Caco-2 (cell line): ENCODE measurements around the gene PCNX3. TPM values are rescaled to one million over a fixed set of nuclear protein-coding genes. Genes with fewer than 3 reads are reported as not detected.
A peak's percentile ranks its signal among the peaks of the same experiment; 100 is the strongest.

ENCODE experiments used
- BruUV-seq: library from RNA; stranded (reverse); fragments of 400-500 nt; replicated peaks from 2 replicates; lab custom pipeline; 2021; lab: Mats Ljungman, UMichigan
- CTCF ChIA-PET: fragments of 300-600 bp; sonication (Branson Sonifier 250); formaldehyde crosslinking; loops from one replicate; lab custom pipeline; 2022; ENCODE audit warnings: antibody characterized with exemption; lab: Charles Lee
- POLR2A ChIA-PET: fragments of 300-600 bp; sonication (Branson Sonifier 250); formaldehyde crosslinking; loops from one replicate; lab custom pipeline; 2022; ENCODE audit warnings: antibody characterized with exemption; lab: Charles Lee
- DNase-seq, 2 experiments: peaks; one replicate each; pipeline versions ENCODE4 v3.0.0 to v3.0.0-alpha.2; 2020 to 2022
- H3K27me3 ChIP-seq: replicated peaks from 2 replicates; pipeline ENCODE4 v1.6.0; 2011; ENCODE audit warnings: low read length; ENCODE audit not compliant: control insufficient read depth, insufficient read depth
- H3K36me3 ChIP-seq: 2 replicates; pipeline ENCODE4 v1.5.1; 2011; ENCODE audit warnings: low read length; ENCODE audit not compliant: control insufficient read depth, insufficient read depth
- H3K4me1 ChIP-seq: fragments of 250-450 bp; sonication (Bioruptor Pico); 2 replicates; pipeline ENCODE4 v1.5.1; 2020; ENCODE audit warnings: mild to moderate bottlenecking
- H3K4me3 ChIP-seq: 2 replicates; pipeline ENCODE4 v1.5.1; 2011; ENCODE audit warnings: low read depth, mild to moderate bottlenecking, control low read depth, low read length
- H3K9me3 ChIP-seq: fragments of 250-450 bp; sonication (Bioruptor Pico); 2 replicates; pipeline ENCODE4 v1.5.1; 2020; ENCODE audit warnings: mild to moderate bottlenecking, moderate library complexity
- H3K27ac Mint-ChIP-seq: one replicate; pipeline ENCODE4 v1.8.0; 2022; ENCODE audit warnings: mixed read lengths; ENCODE audit not compliant: unreplicated experiment
- H3K27me3 Mint-ChIP-seq: one replicate; pipeline ENCODE4 v1.8.0; 2022; ENCODE audit warnings: mixed read lengths; ENCODE audit not compliant: insufficient read depth, unreplicated experiment
- H3K36me3 Mint-ChIP-seq: one replicate; pipeline ENCODE4 v1.8.0; 2022; ENCODE audit warnings: mild to moderate bottlenecking, mixed read lengths; ENCODE audit not compliant: insufficient read depth, unreplicated experiment
- H3K4me1 Mint-ChIP-seq: one replicate; pipeline ENCODE4 v1.8.0; 2022; ENCODE audit warnings: low read depth, mixed read lengths; ENCODE audit not compliant: unreplicated experiment
- H3K4me3 Mint-ChIP-seq: one replicate; pipeline ENCODE4 v1.8.0; 2022; ENCODE audit warnings: mild to moderate bottlenecking, moderate library complexity, mixed read lengths; ENCODE audit not compliant: unreplicated experiment
- H3K9me3 Mint-ChIP-seq: one replicate; pipeline ENCODE4 v1.8.0; 2022; ENCODE audit warnings: mixed read lengths; ENCODE audit not compliant: unreplicated experiment
- intact Hi-C: fragments of 100-400 bp; cut with micrococcal nuclease; formaldehyde crosslinking; loops from one replicate; pipeline ENCODE4 v1.10.0; 2022; ENCODE audit not compliant: unreplicated experiment
- total RNA-seq: library from RNA; stranded (reverse); gene quantifications from 2 replicates; pipeline ENCODE4 v1.2.3, GENCODE V29; 2022
- TF ChIP-seq, protein P1 (sequence below), 2 experiments: fragments of 200-600 bp in 1 of 2; IDR thresholded peaks; 1 replicate in 1 of 2; 2 replicates in 1 of 2; pipeline versions ENCODE4 v1.5.1 to v1.8.0; 2011 to 2022; ENCODE audit warnings: antibody characterized with exemption in 1 of 2, control low read depth in 1 of 2, inconsistent platforms in 1 of 2, low read depth in 1 of 2, low read length in 1 of 2, mild to moderate bottlenecking in 1 of 2, moderate library complexity in 1 of 2; ENCODE audit not compliant: insufficient read depth in 1 of 2, severe bottlenecking in 1 of 2, unreplicated experiment in 1 of 2

Gene PCNX3
- total RNA-seq, 1 experiment from 2014 or later, result 52.7 TPM

DNA sequence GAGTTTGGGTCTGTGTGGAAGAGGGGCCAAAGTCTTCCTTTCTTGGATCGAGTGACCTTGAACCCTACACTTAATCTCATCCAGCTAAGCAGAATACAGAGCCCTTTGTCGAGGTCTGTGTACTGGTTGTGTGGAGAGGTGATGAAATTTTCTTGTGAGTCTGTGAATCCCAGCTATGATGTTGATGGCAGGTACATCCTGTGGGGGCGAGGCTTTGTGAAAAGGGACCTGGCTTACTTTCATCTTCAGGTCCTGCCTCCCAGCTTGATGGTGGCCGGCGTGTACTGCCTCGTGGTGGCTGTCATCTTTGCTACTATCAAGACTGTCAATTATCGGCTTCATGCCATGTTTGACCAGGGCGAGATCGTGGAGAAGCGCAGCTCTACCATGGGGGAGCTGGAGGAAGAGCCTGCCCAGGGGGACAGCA, 1.0 kb downstream of the PCNX3 start:
- Mint-ChIP-seq H3K36me3 (peaks cover 69% of the 10 kb centered on the region), H3K27ac (peak overlapping the region; percentile 96), H3K4me3 (peak overlapping the region; percentile 96), H3K4me1 (peaks cover 17% of the 10 kb centered on the region), H3K9me3 (no peaks in the 10 kb centered on the region), H3K27me3 (no peaks in the 10 kb centered on the region)
- Histone ChIP-seq H3K36me3 (peaks cover 8% of the 10 kb centered on the region), H3K4me3 (peak overlapping the region; percentile 85), H3K27me3 (no peaks in the 10 kb centered on the region), H3K4me1 (peaks cover 20% of the 10 kb centered on the region), H3K9me3 (no peaks in the 10 kb centered on the region)
- no peak for DNase-seq
- TF ChIP-seq, protein P1, sequence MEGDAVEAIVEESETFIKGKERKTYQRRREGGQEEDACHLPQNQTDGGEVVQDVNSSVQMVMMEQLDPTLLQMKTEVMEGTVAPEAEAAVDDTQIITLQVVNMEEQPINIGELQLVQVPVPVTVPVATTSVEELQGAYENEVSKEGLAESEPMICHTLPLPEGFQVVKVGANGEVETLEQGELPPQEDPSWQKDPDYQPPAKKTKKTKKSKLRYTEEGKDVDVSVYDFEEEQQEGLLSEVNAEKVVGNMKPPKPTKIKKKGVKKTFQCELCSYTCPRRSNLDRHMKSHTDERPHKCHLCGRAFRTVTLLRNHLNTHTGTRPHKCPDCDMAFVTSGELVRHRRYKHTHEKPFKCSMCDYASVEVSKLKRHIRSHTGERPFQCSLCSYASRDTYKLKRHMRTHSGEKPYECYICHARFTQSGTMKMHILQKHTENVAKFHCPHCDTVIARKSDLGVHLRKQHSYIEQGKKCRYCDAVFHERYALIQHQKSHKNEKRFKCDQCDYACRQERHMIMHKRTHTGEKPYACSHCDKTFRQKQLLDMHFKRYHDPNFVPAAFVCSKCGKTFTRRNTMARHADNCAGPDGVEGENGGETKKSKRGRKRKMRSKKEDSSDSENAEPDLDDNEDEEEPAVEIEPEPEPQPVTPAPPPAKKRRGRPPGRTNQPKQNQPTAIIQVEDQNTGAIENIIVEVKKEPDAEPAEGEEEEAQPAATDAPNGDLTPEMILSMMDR (IDR thresholded peaks at IDR 0.05; ENCODE audit: insufficient read depth in 1 of 2, low read depth in 1 of 2, low read length in 1 of 2, severe bottlenecking in 1 of 2, unreplicated experiment in 1 of 2), result no peak
- ChIA-PET POLR2A (interaction anchor here (0.5 kb wide), 1 partner anchor 228 kb away, joined by 6 read pairs; no protein-coding TSS in a partner anchor), CTCF (no interaction called here)
- BruUV-seq, result TSS peak; percentile 10
- intact Hi-C loops, result no loop called here

DNA sequence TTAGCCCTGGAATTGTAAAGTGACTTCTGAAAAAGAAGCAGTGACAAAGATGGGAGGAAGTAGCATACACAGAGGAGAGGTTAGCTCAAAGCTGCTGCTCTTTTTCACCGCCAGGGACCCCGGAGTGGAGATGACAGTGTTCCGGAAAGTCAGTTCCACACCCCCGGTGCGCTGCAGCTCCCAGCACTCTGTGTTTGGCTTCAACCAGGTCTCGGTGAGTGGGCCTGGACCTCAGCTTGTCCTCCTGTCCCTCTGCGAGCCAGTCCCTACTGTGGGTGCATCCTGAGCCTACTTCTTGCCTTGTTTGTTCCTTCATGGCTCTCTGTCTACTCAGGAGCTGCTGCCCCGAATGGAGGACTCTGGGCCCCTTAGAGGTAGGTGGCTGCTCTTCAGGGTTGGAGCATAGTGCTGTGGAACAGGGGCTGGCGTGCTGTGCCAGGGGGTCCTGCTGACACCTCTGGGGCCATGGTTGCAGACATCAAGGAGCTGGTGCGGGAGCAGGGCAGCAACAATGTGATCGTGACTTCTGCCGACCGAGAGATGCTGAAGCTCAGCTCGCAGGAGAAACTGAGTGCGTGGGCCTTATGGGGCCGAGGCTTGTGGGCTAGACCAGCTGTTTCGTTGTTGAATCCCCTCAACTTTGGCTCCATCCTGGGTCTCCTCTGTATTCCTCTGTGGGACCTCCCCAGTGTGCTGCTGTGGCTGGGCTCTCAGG, 1.7 kb downstream of the PCNX3 start:
- Histone ChIP-seq H3K9me3 (no peaks in the 10 kb centered on the region), H3K4me1 (peaks cover 17% of the 10 kb centered on the region), H3K4me3 (peak overlapping the region; percentile 85), H3K27me3 (no peaks in the 10 kb centered on the region), H3K36me3 (peaks cover 6% of the 10 kb centered on the region)
- no TSS peak for BruUV-seq
- peak overlapping the region; percentile 96 for H3K4me3 Mint-ChIP-seq
- H3K4me1 Mint-ChIP-seq, result peaks cover 12% of the 10 kb centered on the region
- intact Hi-C loops, result no loop called here
- TF ChIP-seq, protein P1 (IDR thresholded peaks at IDR 0.05; ENCODE audit: insufficient read depth in 1 of 2, low read depth in 1 of 2, low read length in 1 of 2, severe bottlenecking in 1 of 2, unreplicated experiment in 1 of 2), result no peak
- no peaks in the 10 kb centered on the region for H3K9me3 Mint-ChIP-seq
- H3K27me3 Mint-ChIP-seq, result no peaks in the 10 kb centered on the region
- ChIA-PET CTCF (no interaction called here), POLR2A (no interaction called here)
- peaks cover 69% of the 10 kb centered on the region for H3K36me3 Mint-ChIP-seq
- no peak for DNase-seq
- H3K27ac Mint-ChIP-seq, result peak overlapping the region; percentile 96

DNA sequence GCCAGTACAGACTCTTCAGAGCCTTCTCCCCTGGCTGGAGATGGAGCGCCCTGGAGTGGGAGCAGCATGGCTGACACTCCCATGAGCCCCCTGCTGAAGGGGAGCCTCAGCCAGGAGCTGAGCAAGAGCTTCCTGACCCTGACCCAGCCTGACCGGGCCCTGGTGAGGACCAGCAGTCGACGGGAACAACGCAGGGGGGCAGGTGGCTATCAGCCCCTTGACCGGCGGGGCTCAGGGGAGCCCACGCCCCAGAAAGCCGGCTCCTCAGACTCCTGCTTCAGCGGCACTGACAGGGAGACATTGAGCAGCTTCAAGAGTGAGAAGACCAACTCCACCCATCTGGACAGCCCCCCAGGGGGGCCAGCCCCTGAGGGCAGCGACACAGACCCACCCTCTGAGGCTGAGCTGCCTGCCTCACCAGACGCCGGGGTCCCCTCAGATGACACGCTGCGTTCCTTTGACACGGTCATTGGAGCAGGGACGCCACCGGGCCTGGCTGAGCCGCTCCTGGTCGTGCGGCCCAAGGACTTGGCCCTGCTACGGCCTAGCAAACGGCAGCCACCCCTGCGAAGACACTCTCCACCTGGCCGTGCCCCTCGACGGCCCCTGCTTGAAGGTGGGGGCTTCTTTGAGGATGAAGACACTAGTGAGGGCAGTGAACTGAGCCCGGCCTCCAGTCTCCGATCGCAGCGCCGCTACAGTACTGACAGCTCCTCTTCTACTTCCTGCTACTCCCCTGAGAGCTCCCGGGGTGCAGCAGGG, 2.6 kb downstream of the PCNX3 start:
- H3K4me1 Mint-ChIP-seq, result peaks cover 8% of the 10 kb centered on the region
- Histone ChIP-seq H3K4me1 (peaks cover 8% of the 10 kb centered on the region), H3K9me3 (no peaks in the 10 kb centered on the region), H3K4me3 (no peak overlapping the region), H3K27me3 (no peaks in the 10 kb centered on the region), H3K36me3 (peaks cover 4% of the 10 kb centered on the region)
- H3K27me3 Mint-ChIP-seq, result no peaks in the 10 kb centered on the region
- ChIA-PET POLR2A (no interaction called here), CTCF (no interaction called here)
- no peak overlapping the region for H3K27ac Mint-ChIP-seq
- no peak for DNase-seq
- H3K9me3 Mint-ChIP-seq, result no peaks in the 10 kb centered on the region
- TF ChIP-seq, protein P1 (IDR thresholded peaks at IDR 0.05; ENCODE audit: insufficient read depth in 1 of 2, low read depth in 1 of 2, low read length in 1 of 2, severe bottlenecking in 1 of 2, unreplicated experiment in 1 of 2), result no peak
- BruUV-seq, result no TSS peak
- H3K36me3 Mint-ChIP-seq, result peaks cover 73% of the 10 kb centered on the region
- no peak overlapping the region for H3K4me3 Mint-ChIP-seq
- intact Hi-C loops, result no loop called here
